Loucy (cell line): ENCODE measurements around the gene TRANK1.

Experiments
- H2AFZ ChIP-seq: fragments of 200-600 bp; sonication (generic); 2 replicates; pipeline ENCODE4 v1.6.0; 2016; ENCODE audit warnings: antibody characterized with exemption, mild to moderate bottlenecking, low read length, moderate library complexity
- H3F3A ChIP-seq: fragments of 200-600 bp; 2 replicates; pipeline ENCODE4 v1.6.0; 2016; ENCODE audit warnings: antibody characterized with exemption, low read depth, mild to moderate bottlenecking
- H3K27me3 ChIP-seq: fragments of 200-600 bp; sonication (generic); 2 replicates; pipeline ENCODE4 v1.6.1; 2014; ENCODE audit warnings: low read length, mild to moderate bottlenecking; ENCODE audit not compliant: insufficient read depth, poor library complexity, severe bottlenecking
- H3K36me3 ChIP-seq: fragments of 200-600 bp; sonication (generic); 2 replicates; pipeline ENCODE4 v1.6.1; 2016; ENCODE audit warnings: low read length; ENCODE audit not compliant: insufficient read depth
- H3K4me1 ChIP-seq: fragments of 200-600 bp; sonication (generic); 2 replicates; pipeline ENCODE4 v1.5.1; 2014; ENCODE audit warnings: low read length, mild to moderate bottlenecking; ENCODE audit not compliant: insufficient read depth, poor library complexity, severe bottlenecking
- H3K4me2 ChIP-seq: fragments of 200-600 bp; sonication (generic); 2 replicates; pipeline ENCODE4 v1.6.0; 2014; ENCODE audit warnings: antibody characterized with exemption, low read length, low read depth, mild to moderate bottlenecking; ENCODE audit not compliant: poor library complexity, severe bottlenecking
- H3K4me3 ChIP-seq: fragments of 200-600 bp; sonication (generic); 2 replicates; pipeline ENCODE4 v1.5.1; 2014; ENCODE audit warnings: low read length, mild to moderate bottlenecking, mixed read lengths; ENCODE audit not compliant: poor library complexity, severe bottlenecking
- H3K79me2 ChIP-seq: fragments of 200-600 bp; sonication (generic); 2 replicates; pipeline ENCODE4 v1.6.1; 2014; ENCODE audit warnings: low read length; ENCODE audit not compliant: insufficient read depth
- H3K9ac ChIP-seq: fragments of 200-600 bp; sonication (generic); 2 replicates; pipeline ENCODE4 v1.6.0; 2014; ENCODE audit warnings: mild to moderate bottlenecking, low read depth, low read length, moderate library complexity; ENCODE audit not compliant: poor library complexity, severe bottlenecking
- H3K9me2 ChIP-seq: fragments of 200-600 bp; sonication (generic); replicated peaks from 2 replicates; pipeline ENCODE4 v1.6.1; 2016; ENCODE audit warnings: low read depth, low read length, mixed read lengths
- H3K9me3 ChIP-seq: fragments of 200-600 bp; sonication (generic); 2 replicates; pipeline ENCODE4 v1.6.1; 2014; ENCODE audit warnings: mild to moderate bottlenecking, antibody characterized with exemption, low read length, low read depth; ENCODE audit not compliant: insufficient read depth
- H4K20me1 ChIP-seq: fragments of 200-600 bp; sonication (generic); 2 replicates; pipeline ENCODE4 v1.6.0; 2014; ENCODE audit warnings: antibody characterized with exemption, low read length, mild to moderate bottlenecking; ENCODE audit not compliant: insufficient read depth, poor library complexity, severe bottlenecking
- EZH2phosphoT487 ChIP-seq: fragments of 200-600 bp; IDR thresholded peaks from 2 replicates; pipeline ENCODE4 v1.6.1; 2018; ENCODE audit warnings: antibody characterized with exemption, mild to moderate bottlenecking, moderate library complexity, borderline replicate concordance
- TF ChIP-seq, protein P1 (sequence below): fragments of 200-600 bp; sonication (generic); conservative IDR thresholded peaks from 2 replicates; pipeline ENCODE4 v1.5.1; 2014; ENCODE audit warnings: mild to moderate bottlenecking, antibody characterized with exemption, low read length

Gene TRANK1

GRCh38 chr3:36923981-36924743, 20.7 kb downstream of the TRANK1 start:
- H3K9me3 ChIP-seq: peaks cover 7% of the 10 kb centered on the region; the same call in 1 of the 2 replicates
- no peaks in the 10 kb centered on the region for H3K27me3 ChIP-seq
- H3K36me3 ChIP-seq: no peaks in the 10 kb centered on the region
- no peak overlapping the region for H3K4me3 ChIP-seq
- TF ChIP-seq EZH2phosphoT487: no peak
- TF ChIP-seq, protein P1, sequence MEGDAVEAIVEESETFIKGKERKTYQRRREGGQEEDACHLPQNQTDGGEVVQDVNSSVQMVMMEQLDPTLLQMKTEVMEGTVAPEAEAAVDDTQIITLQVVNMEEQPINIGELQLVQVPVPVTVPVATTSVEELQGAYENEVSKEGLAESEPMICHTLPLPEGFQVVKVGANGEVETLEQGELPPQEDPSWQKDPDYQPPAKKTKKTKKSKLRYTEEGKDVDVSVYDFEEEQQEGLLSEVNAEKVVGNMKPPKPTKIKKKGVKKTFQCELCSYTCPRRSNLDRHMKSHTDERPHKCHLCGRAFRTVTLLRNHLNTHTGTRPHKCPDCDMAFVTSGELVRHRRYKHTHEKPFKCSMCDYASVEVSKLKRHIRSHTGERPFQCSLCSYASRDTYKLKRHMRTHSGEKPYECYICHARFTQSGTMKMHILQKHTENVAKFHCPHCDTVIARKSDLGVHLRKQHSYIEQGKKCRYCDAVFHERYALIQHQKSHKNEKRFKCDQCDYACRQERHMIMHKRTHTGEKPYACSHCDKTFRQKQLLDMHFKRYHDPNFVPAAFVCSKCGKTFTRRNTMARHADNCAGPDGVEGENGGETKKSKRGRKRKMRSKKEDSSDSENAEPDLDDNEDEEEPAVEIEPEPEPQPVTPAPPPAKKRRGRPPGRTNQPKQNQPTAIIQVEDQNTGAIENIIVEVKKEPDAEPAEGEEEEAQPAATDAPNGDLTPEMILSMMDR: no peak
- no peak overlapping the region for H3K9ac ChIP-seq
- no peaks in the 10 kb centered on the region for H3K79me2 ChIP-seq
- no peaks in the 10 kb centered on the region for H3K9me2 ChIP-seq
- H3K4me1 ChIP-seq: peaks cover 23% of the 10 kb centered on the region
- no peaks in the 10 kb centered on the region for H4K20me1 ChIP-seq
- no peak overlapping the region for H3K4me2 ChIP-seq
- H3F3A ChIP-seq: no peaks in the 10 kb centered on the region; the same call in 1 of the 2 replicates
- peak overlapping the region; percentile 31; the same call in 1 of the 2 replicates for H2AFZ ChIP-seq

DNA sequence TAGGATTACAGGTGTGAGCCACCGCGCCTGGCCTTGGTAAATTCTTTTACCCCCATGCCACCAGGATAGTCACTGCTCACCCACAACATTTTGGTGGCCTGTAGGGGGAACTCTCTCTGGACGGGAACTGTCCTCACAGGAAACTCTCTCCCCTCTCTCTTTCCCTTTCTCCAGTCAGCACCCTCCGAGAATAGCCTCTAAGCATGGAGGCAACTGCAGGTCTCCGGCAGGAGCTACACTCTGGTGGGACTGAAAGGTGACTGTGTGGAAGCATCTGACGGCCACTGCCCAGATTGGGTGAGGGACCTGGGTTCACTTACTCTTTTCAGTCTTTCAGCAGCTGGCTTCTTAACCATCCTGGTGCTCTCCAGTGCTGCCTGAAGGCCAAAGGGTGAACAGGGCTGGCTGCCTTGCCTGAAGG, 21.3 kb downstream of the TRANK1 start:
- H3K4me1 ChIP-seq: peaks cover 26% of the 10 kb centered on the region
- no peaks in the 10 kb centered on the region for H4K20me1 ChIP-seq
- H3K27me3 ChIP-seq: no peaks in the 10 kb centered on the region
- H3K79me2 ChIP-seq: no peaks in the 10 kb centered on the region
- H3K4me2 ChIP-seq: peak overlapping the region; percentile 24
- peaks cover 7% of the 10 kb centered on the region; the same call in 1 of the 2 replicates for H3K9me3 ChIP-seq
- H3K9me2 ChIP-seq: no peaks in the 10 kb centered on the region
- no peak overlapping the region; the same call in 1 of the 2 replicates for H2AFZ ChIP-seq
- no peaks in the 10 kb centered on the region for H3K36me3 ChIP-seq
- no peak overlapping the region for H3K4me3 ChIP-seq
- H3F3A ChIP-seq: no peaks in the 10 kb centered on the region; the same call in 1 of the 2 replicates
- no peak overlapping the region for H3K9ac ChIP-seq
- TF ChIP-seq EZH2phosphoT487: no peak
- TF ChIP-seq, protein P1: peak; percentile 42

GRCh38 chr3:36920884-36921567, 23.8 kb downstream of the TRANK1 start:
- no peaks in the 10 kb centered on the region for H3K9me2 ChIP-seq
- H3K4me3 ChIP-seq: no peak overlapping the region
- peaks cover 34% of the 10 kb centered on the region for H3K4me1 ChIP-seq
- no peak overlapping the region for H3K4me2 ChIP-seq
- H3K9me3 ChIP-seq: peaks cover 7% of the 10 kb centered on the region; the same call in 1 of the 2 replicates
- H3K79me2 ChIP-seq: no peaks in the 10 kb centered on the region
- H4K20me1 ChIP-seq: no peaks in the 10 kb centered on the region
- H3F3A ChIP-seq: no peaks in the 10 kb centered on the region; the same call in 1 of the 2 replicates
- H3K36me3 ChIP-seq: no peaks in the 10 kb centered on the region
- H3K27me3 ChIP-seq: no peaks in the 10 kb centered on the region
- TF ChIP-seq, protein P1: no peak
- no peak for TF ChIP-seq EZH2phosphoT487
- H2AFZ ChIP-seq: no peak overlapping the region
- H3K9ac ChIP-seq: no peak overlapping the region
